GM18951 (cell line): ENCODE data around the gene MNT.

Source experiments
- POLR2A ChIP-seq: IDR thresholded peaks from 4 replicates; pipeline ENCODE4 v1.6.1; 2011; ENCODE audit warnings: mild to moderate bottlenecking; ENCODE audit not compliant: insufficient read length, insufficient read depth; ENCODE audit errors: extremely low read depth
- in situ Hi-C: fragments of 300-500 bp; cut with MboI; formaldehyde crosslinking; loops from one replicate; pipeline ENCODE4 v1.12.0; 2022; ENCODE audit warnings: low sequenced_read_pairs, mixed read lengths, inconsistent platforms; ENCODE audit not compliant: unreplicated experiment

Gene MNT

GRCh38 chr17:2386400-2387085 lies 14.3 kb downstream of the MNT start:
- TF ChIP-seq POLR2A = no peak
- in situ Hi-C loops = no loop called here

DNA sequence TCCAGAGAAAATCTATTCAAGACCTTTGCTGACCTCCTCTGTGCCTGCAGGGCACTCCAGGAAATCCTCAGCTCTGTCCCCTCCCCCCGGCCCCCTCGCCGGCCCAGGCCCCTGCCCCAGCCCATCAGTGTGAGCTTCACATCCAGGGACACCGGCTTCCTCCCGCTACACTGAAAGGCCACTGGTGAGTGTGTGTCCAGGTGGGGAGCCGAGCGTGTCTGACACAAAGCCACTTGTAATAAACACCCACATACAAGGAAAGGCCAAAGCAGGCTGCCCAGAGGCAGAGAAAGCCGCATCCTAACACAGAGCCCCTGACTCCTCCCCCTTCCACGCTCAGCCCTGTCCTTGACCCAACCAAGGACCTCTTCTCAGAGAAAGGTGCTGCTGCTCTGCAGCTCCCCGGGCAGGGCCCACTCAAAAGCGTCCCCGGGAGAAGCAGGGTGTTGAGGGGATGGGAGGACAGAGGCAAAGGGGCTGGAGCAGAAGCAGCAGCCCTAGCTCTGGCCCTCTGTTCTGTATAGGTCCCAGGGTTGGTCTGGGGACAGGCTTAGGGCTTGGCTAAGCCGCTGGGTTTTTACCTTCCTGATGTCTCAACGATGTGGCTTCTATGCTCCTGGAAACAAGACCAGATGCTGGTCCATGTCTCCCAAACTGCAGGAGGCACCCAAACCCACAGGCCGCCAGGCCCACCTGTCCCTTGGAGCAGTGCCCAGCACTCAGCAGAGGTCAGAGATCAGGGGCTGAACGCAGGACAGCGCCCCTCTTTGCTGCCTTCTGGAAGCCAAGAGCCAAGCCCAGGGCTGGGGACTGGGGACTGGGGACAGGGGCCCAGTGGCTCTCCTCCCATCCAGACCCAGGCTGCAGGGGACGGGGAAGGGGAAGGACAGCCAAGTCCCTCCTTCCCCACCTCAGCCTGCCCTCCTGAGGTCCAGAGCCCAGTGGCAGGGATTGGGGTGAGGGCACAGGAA lies 15.3 kb downstream of the MNT start:
- TF ChIP-seq POLR2A = no peak
- in situ Hi-C loops = no loop called here

DNA sequence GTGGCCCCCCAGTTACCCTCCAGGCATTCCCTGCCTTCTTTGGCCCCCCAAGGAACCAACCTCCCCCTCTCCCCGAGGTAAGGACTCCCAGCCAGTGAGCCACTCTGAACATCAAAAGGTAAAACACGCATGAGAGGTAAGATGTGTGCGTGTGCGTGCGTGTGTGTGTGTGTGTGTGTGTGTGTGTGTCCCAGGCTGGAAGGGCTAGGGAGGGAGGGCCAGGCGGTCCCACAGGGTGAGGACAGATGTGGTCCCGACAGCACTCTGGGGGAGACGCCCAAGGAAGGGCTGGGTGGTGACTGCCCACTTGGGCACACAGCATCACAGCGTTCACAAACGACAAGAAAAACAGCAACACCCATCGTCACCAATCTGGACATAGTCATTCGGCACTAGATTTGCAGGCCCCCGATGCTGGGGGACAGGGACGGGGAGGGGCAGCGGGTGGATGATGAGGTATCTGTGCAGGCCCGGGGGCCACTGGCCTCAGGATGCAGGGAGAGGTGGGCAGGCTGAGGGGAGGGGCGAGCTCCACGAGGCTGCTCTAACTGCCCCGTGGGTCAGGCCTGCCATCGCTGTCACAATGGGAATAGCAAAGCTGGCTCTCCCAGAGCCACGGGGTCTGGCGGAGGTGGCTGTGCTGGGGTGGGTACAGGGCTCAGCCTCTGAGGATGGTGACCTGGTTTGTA lies 16.3 kb downstream of the MNT start:
- in situ Hi-C loops = no loop called here
- no peak for TF ChIP-seq POLR2A

GRCh38 chr17:2383628-2384167 lies 17.2 kb downstream of the MNT start:
- in situ Hi-C loops = no loop called here
- no peak for TF ChIP-seq POLR2A

- in situ Hi-C loops = no loop called here
- no peak for TF ChIP-seq POLR2A
Observed at GRCh38 chr17:2380950-2381649, 19.8 kb downstream of the MNT start.

DNA sequence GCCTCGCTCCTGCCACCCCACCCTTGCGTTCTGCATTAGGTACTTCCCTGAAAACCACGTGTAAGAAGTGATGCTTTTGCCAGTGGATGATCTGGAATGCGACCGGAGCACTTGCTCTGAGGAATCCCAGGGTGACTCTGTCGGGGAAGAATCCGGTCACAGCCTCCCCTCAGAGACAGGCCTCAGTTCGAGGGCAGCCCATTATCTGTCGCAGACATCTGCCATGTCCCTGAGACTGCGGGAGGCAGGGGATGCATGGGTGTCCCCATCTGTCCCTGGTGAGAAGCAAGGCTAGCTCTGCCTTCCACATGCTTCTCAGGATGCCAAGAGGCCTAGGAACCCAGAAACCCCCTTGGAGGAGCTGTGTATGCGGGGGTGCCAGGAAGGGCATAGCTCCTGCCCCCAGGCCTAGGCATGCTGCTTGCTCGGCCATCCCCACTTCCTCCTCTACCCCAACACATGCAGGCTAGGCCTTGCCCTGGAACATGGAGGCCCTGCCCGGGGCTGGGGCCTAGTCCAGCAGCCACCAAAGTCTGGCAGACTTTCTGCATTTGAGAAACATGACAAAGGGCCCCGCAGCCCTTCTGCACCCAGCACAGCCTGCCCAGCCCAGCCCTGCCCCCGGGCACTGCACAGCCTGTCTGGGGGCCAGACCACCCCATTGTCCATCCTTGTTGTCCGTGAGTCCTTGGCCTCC lies 20.5 kb downstream of the MNT start:
- in situ Hi-C loops = no loop called here
- TF ChIP-seq POLR2A = no peak

GRCh38 chr17:2379489-2380225 lies 21.2 kb downstream of the MNT start:
- no peak for TF ChIP-seq POLR2A
- in situ Hi-C loops = no loop called here

GRCh38 chr17:2378905-2379304 lies 22.0 kb downstream of the MNT start:
- in situ Hi-C loops = no loop called here

DNA sequence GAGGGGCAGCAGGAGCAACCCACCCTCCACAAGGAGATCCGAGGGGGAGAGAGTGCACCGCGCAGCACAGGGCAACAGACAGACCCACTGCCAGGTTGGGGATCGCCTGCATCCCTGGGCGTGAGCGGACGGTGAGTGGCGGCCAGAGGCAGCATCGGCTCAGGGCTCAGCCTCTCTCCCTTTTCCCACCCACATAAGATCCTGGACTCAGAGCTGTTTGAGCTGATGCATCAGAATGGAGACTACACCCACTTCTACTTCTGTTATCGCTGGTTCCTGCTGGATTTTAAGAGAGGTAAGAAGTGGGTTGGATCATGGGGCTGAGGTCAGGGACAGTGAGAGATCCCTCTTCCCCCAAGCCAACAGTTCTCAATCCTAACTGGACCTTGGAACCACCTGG lies 23.2 kb downstream of the MNT start:
- no peak for TF ChIP-seq POLR2A
- in situ Hi-C loops = no loop called here

More at GRCh38 chr17:2378905-2379304, 22.0 kb downstream of the MNT start:
- no peak for TF ChIP-seq POLR2A

- no peak for TF ChIP-seq POLR2A
- in situ Hi-C loops = no loop called here
Observed at GRCh38 chr17:2376107-2376506, 24.8 kb downstream of the MNT start.

DNA sequence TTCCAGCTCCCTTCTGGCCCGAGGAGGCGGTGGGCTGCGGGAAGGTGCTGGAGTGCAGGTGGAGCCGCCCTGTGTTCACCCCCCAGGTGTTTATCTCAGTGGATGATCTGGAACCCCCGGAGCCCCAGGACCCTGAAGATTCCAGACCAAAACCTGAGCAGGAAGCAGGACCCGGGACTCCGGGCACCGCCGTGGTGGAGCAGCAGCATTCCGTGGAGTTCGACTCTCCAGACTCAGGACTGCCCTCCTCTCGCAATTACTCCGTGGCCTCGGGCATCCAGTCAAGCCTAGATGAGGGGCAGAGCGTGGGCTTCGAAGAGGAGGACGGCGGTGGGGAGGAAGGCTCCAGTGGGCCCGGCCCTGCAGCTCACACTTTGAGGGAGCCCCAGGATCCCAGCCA lies 25.5 kb downstream of the MNT start:
- no peak for TF ChIP-seq POLR2A
- in situ Hi-C loops = no loop called here
